Measurements from ENCODE around the gene LPP. TPM values are rescaled to one million over a fixed set of nuclear protein-coding genes. Genes with fewer than 3 reads are reported as not detected.
A peak's percentile ranks its signal among the peaks of the same experiment; 100 is the strongest.

LPP gene
- total and polyA plus RNA-seq, 2 donors from 2014 or later, result 6.7 to 233 TPM

GRCh38 chr3:188746291-188746783 lies 592.4 kb downstream of the LPP start:
- no peaks in the 10 kb centered on the region for H3K36me3 ChIP-seq (ENCODE audit: control insufficient read depth in 2 of 3, insufficient read depth in 3 of 3, low read length in 3 of 3)
- no peak overlapping the region for H3K4me3 ChIP-seq (ENCODE audit: low read length in 3 of 3)
- TF ChIP-seq CTCF (IDR thresholded peaks at IDR 0.05; ENCODE audit: borderline replicate concordance, extremely low read depth, insufficient read depth), result no peak
- DNase-seq (no peak), FAIRE-seq (no peak)
- H3K27me3 ChIP-seq (ENCODE audit: control insufficient read depth, insufficient read depth, low read length), result no peaks in the 10 kb centered on the region
- H3K9ac ChIP-seq (ENCODE audit: low read length in 3 of 3), result no peak overlapping the region
- H3K4me1 ChIP-seq (ENCODE audit: control insufficient read depth in 2 of 3, insufficient read depth in 2 of 3, low read depth in 1 of 3, low read length in 3 of 3), result no peaks in the 10 kb centered on the region
- intact Hi-C loops (cut with DNase I), result no loop called here
- no peaks in the 10 kb centered on the region for H3K9me3 ChIP-seq (ENCODE audit: control insufficient read depth in 2 of 3, insufficient read depth in 1 of 3, low read length in 3 of 3)
- H3K27ac ChIP-seq (ENCODE audit: low read depth in 2 of 2, low read length in 2 of 2), result no peak overlapping the region

GRCh38 chr3:188747489-188747888 lies 593.5 kb downstream of the LPP start:
- H3K4me1 ChIP-seq (ENCODE audit: control insufficient read depth in 2 of 3, insufficient read depth in 2 of 3, low read depth in 1 of 3, low read length in 3 of 3), result no peaks in the 10 kb centered on the region
- FAIRE-seq (no peak), DNase-seq (no peak)
- H3K27ac ChIP-seq (ENCODE audit: low read depth in 2 of 2, low read length in 2 of 2), result no peak overlapping the region
- no peak overlapping the region for H3K9ac ChIP-seq (ENCODE audit: low read length in 3 of 3)
- intact Hi-C loops (cut with DNase I), result no loop called here
- no peaks in the 10 kb centered on the region for H3K27me3 ChIP-seq (ENCODE audit: control insufficient read depth, insufficient read depth, low read length)
- H3K36me3 ChIP-seq (ENCODE audit: control insufficient read depth in 2 of 3, insufficient read depth in 3 of 3, low read length in 3 of 3), result no peaks in the 10 kb centered on the region
- no peak for TF ChIP-seq CTCF (IDR thresholded peaks at IDR 0.05; ENCODE audit: borderline replicate concordance, extremely low read depth, insufficient read depth)
- H3K9me3 ChIP-seq (ENCODE audit: control insufficient read depth in 2 of 3, insufficient read depth in 1 of 3, low read length in 3 of 3), result no peaks in the 10 kb centered on the region
- no peak overlapping the region for H3K4me3 ChIP-seq (ENCODE audit: low read length in 3 of 3)

- Histone ChIP-seq H3K4me1 (ENCODE audit: control insufficient read depth in 2 of 3, insufficient read depth in 2 of 3, low read depth in 1 of 3, low read length in 3 of 3) (no peaks in the 10 kb centered on the region), H3K9ac (ENCODE audit: low read length in 3 of 3) (no peak overlapping the region), H3K4me3 (ENCODE audit: low read length in 3 of 3) (no peak overlapping the region), H3K27ac (ENCODE audit: low read depth in 2 of 2, low read length in 2 of 2) (no peak overlapping the region), H3K36me3 (ENCODE audit: control insufficient read depth in 2 of 3, insufficient read depth in 3 of 3, low read length in 3 of 3) (no peaks in the 10 kb centered on the region), H3K9me3 (ENCODE audit: control insufficient read depth in 2 of 3, insufficient read depth in 1 of 3, low read length in 3 of 3) (no peaks in the 10 kb centered on the region), H3K27me3 (ENCODE audit: control insufficient read depth, insufficient read depth, low read length) (no peaks in the 10 kb centered on the region)
- intact Hi-C loops (cut with DNase I), result no loop called here
- DNase-seq, result peak in 1 of 5 donors; percentile 7
- peak; percentile 47 for TF ChIP-seq CTCF (IDR thresholded peaks at IDR 0.05; ENCODE audit: borderline replicate concordance, extremely low read depth, insufficient read depth)
- FAIRE-seq, result no peak
Observed at GRCh38 chr3:188749010-188749617, 595.2 kb downstream of the LPP start.

GRCh38 chr3:188749830-188750229 lies 595.9 kb downstream of the LPP start:
- no peak overlapping the region for H3K4me3 ChIP-seq (ENCODE audit: low read length in 3 of 3)
- no peak for TF ChIP-seq CTCF (IDR thresholded peaks at IDR 0.05; ENCODE audit: borderline replicate concordance, extremely low read depth, insufficient read depth)
- no peaks in the 10 kb centered on the region for H3K4me1 ChIP-seq (ENCODE audit: control insufficient read depth in 2 of 3, insufficient read depth in 2 of 3, low read depth in 1 of 3, low read length in 3 of 3)
- no peak for FAIRE-seq
- no peaks in the 10 kb centered on the region for H3K9me3 ChIP-seq (ENCODE audit: control insufficient read depth in 2 of 3, insufficient read depth in 1 of 3, low read length in 3 of 3)
- no peak overlapping the region for H3K27ac ChIP-seq (ENCODE audit: low read depth in 2 of 2, low read length in 2 of 2)
- H3K9ac ChIP-seq (ENCODE audit: low read length in 3 of 3), result no peak overlapping the region
- intact Hi-C loops (cut with DNase I), result no loop called here
- no peaks in the 10 kb centered on the region for H3K36me3 ChIP-seq (ENCODE audit: control insufficient read depth in 2 of 3, insufficient read depth in 3 of 3, low read length in 3 of 3)
- H3K27me3 ChIP-seq (ENCODE audit: control insufficient read depth, insufficient read depth, low read length), result no peaks in the 10 kb centered on the region
- DNase-seq, result no peak

All from kidney (tissue), 14 donors.